HepG2 (cell line): ENCODE data around the gene ZNF385B. TPM values are rescaled to one million over a fixed set of nuclear protein-coding genes. Genes with fewer than 3 reads are reported as not detected.

ENCODE experiments used
- ATAC-seq: fragments of 200-7000 bp; cut with Tn5 transposase; 3 replicates; pipeline ENCODE4 v1.9.1; 2020; ENCODE audit warnings: mild to moderate bottlenecking, moderate library complexity
- BruUV-seq: library from RNA; stranded (reverse); fragments of 400-500 nt; replicated peaks from 2 replicates; lab custom pipeline; 2021; lab: Mats Ljungman, UMichigan
- CTCF ChIA-PET: fragments of 300-600 bp; formaldehyde crosslinking; extraction: SDS; loops from one replicate; lab custom pipeline; 2021; ENCODE audit warnings: low total read pairs, inconsistent platforms, low intra/inter-chr PET ratio; lab: Yijun Ruan, JAX
- POLR2A ChIA-PET: fragments of 350-600 bp; sonication (Branson Sonifier 250); formaldehyde crosslinking; loops from one replicate; lab custom pipeline; 2020; ENCODE audit warnings: antibody characterized with exemption, inconsistent platforms; lab: Yijun Ruan, JAX
- DNase-seq: peaks from one replicate; pipeline ENCODE4 v3.0.0-alpha.2; 2015; ENCODE audit warnings: low spot score
- FAIRE-seq: peaks from 3 replicates; lab custom pipeline; 2011; peaks lifted over from hg19 to GRCh38; lab: Jason Lieb, UNC
- H2AFZ ChIP-seq: one replicate; pipeline ENCODE4 v1.6.1; 2011; ENCODE audit warnings: low read length, inconsistent platforms
- H3K27ac ChIP-seq: fragments of 300-600 bp; 3 replicates; pipeline ENCODE4 v1.8.0; 2011; ENCODE audit warnings: mixed run types, mild to moderate bottlenecking, mixed read lengths, low read length, inconsistent platforms; ENCODE audit not compliant: insufficient read depth; ENCODE audit errors: extremely low read length
- H3K27me3 ChIP-seq, 2 experiments: fragments of 200-600 bp in 1 of 2; 2 replicates in 1 of 2; 3 replicates in 1 of 2; pipeline versions ENCODE4 v1.6.0 to v1.8.0; 2011; ENCODE audit warnings: low read length in 2 of 2, mild to moderate bottlenecking in 2 of 2, moderate library complexity in 2 of 2, inconsistent platforms in 1 of 2; ENCODE audit not compliant: insufficient read depth in 2 of 2, control insufficient read depth in 1 of 2
- H3K36me3 ChIP-seq, 2 experiments: fragments of 200-600 bp in 1 of 2; replicated peaks in 1 of 2; 2 replicates in 1 of 2; 3 replicates in 1 of 2; pipeline versions ENCODE4 v1.5.1 to v1.8.0; 2011; ENCODE audit warnings: low read length in 2 of 2, inconsistent platforms in 1 of 2; ENCODE audit not compliant: insufficient read depth in 2 of 2, control insufficient read depth in 1 of 2
- H3K4me1 ChIP-seq: 2 replicates; pipeline ENCODE4 v1.5.1; 2012; ENCODE audit warnings: low read length, inconsistent platforms; ENCODE audit not compliant: insufficient read depth
- H3K4me2 ChIP-seq: 2 replicates; pipeline ENCODE4 v1.6.0; 2011; ENCODE audit warnings: low read depth, low read length, inconsistent platforms
- H3K4me3 ChIP-seq, 3 experiments: fragments of 200-600 bp in 1 of 3; sonication (generic), shearing (Covaris generic) in 1 of 3; replicated peaks in 1 of 3; 2 replicates each; pipeline ENCODE4 v1.5.1; 2011 to 2016; ENCODE audit warnings: low read length in 3 of 3, inconsistent platforms in 2 of 3, low read depth in 2 of 3, mild to moderate bottlenecking in 2 of 3, control low read depth in 1 of 3, mixed read lengths in 1 of 3; ENCODE audit not compliant: insufficient read depth in 1 of 3
- H3K79me2 ChIP-seq: one replicate; pipeline ENCODE4 v1.6.1; 2011; ENCODE audit warnings: low read length, inconsistent platforms; ENCODE audit not compliant: insufficient read depth
- H3K9ac ChIP-seq: 2 replicates; pipeline ENCODE4 v1.6.0; 2011; ENCODE audit warnings: mild to moderate bottlenecking, low read depth, low read length, inconsistent platforms; ENCODE audit not compliant: insufficient read depth
- H3K9me3 ChIP-seq: 2 replicates; pipeline ENCODE4 v1.5.1; 2012; ENCODE audit warnings: mild to moderate bottlenecking, low read length
- H4K20me1 ChIP-seq: 2 replicates; pipeline ENCODE4 v1.6.0; 2011; ENCODE audit warnings: inconsistent platforms, mild to moderate bottlenecking, low read length, moderate library complexity; ENCODE audit not compliant: insufficient read depth
- CEBPB ChIP-seq: IDR thresholded peaks from 2 replicates; pipeline ENCODE4 v1.6.1; 2011; ENCODE audit warnings: low read depth, low read length, improper control_type of control experiment, borderline replicate concordance
- CEBPG ChIP-seq: IDR thresholded peaks from 2 replicates; pipeline ENCODE4 v1.6.1; 2016
- DMAP1 ChIP-seq: IDR thresholded peaks from 2 replicates; pipeline ENCODE4 v1.6.1; 2016
- EHMT2 ChIP-seq: fragments of 200-600 bp; sonication (generic); IDR thresholded peaks from 2 replicates; pipeline ENCODE4 v1.7.0; 2017; ENCODE audit warnings: antibody characterized with exemption, low read depth, low read length, borderline replicate concordance
- HNF4A ChIP-seq: sonication (generic); formaldehyde crosslinking; IDR thresholded peaks from 2 replicates; pipeline ENCODE4 v1.4.0; 2020; ENCODE audit warnings: missing genetic modification reagents
- NR2F2 ChIP-seq: IDR thresholded peaks from 2 replicates; pipeline ENCODE4 v1.6.1; 2012; ENCODE audit warnings: low read depth, inconsistent platforms, borderline replicate concordance
- NR2F6 ChIP-seq, 2 experiments: IDR thresholded peaks; 2 replicates each; pipeline ENCODE4 v1.6.1; 2016; ENCODE audit warnings: antibody characterized with exemption in 1 of 2, mild to moderate bottlenecking in 1 of 2
- ZNF207 ChIP-seq: fragments of 450-650 bp; IDR thresholded peaks from 2 replicates; pipeline ENCODE4 v1.6.1; 2016; ENCODE audit warnings: antibody characterized with exemption, borderline replicate concordance
- ZNF556 ChIP-seq: sonication (generic); formaldehyde crosslinking; IDR thresholded peaks from 2 replicates; pipeline ENCODE4 v1.4.0; 2020; ENCODE audit warnings: mild to moderate bottlenecking, missing genetic modification reagents, borderline replicate concordance
- ZNF792 ChIP-seq: IDR thresholded peaks from 2 replicates; pipeline ENCODE4 v1.6.1; 2016
- WGBS: methylation state at CpG from one replicate; pipeline ENCODE4 v1.1.6; 2017; ENCODE audit warnings: low lambda C conversion rate; 5-methylcytosine and 5-hydroxymethylcytosine counted together
- in situ Hi-C: cut with HindIII; loops from 2 replicates; pipeline ENCODE4 v1.10.0; 2017; ENCODE audit warnings: low pct_unique_long_range_greater_than_20kb; ENCODE audit not compliant: extremely low pct_ligation_motif_present
- intact Hi-C: fragments of 100-400 bp; cut with micrococcal nuclease; formaldehyde crosslinking; loops from one replicate; pipeline ENCODE4 v1.10.0; 2022; ENCODE audit not compliant: unreplicated experiment
- polyA plus RNA-seq, 8 experiments: library from polyadenylated mRNA; depleted of rRNA in 3 of 8; stranded (reverse) in 7 of 8; unstranded in 1 of 8; fragments of >200 nt; fragmentation: Illumina TruSeq in 4 of 8; extraction: Trizol in 4 of 8; gene quantifications; 2 replicates each; pipeline versions ENCODE4 v1.2.1 to v1.2.3, GENCODE V29; 2011 to 2016; ENCODE audit warnings: low read depth in 4 of 8, missing spikeins in 1 of 8, mixed read lengths in 1 of 8; ENCODE audit not compliant: insufficient read depth in 1 of 8
- total RNA-seq, 5 experiments: library from RNA; depleted of rRNA; stranded (reverse); fragments of >200 nt; fragmentation: Illumina TruSeq; extraction: Trizol; gene quantifications; 2 replicates each; pipeline ENCODE4 v1.2.3, GENCODE V29; 2016; ENCODE audit warnings: low read depth in 1 of 5
- TF ChIP-seq, protein P1 (sequence below): sonication (generic); formaldehyde crosslinking; IDR thresholded peaks from 2 replicates; pipeline ENCODE4 v1.5.1; 2020; ENCODE audit warnings: mild to moderate bottlenecking, missing genetic modification reagents, borderline replicate concordance

Gene ZNF385B
- total and polyA plus RNA-seq, 2 of the 13 experiments (the other 11 are each of a cell fraction or from before 2014, with no cell fraction given), result 3.3 to 6.7 TPM

DNA sequence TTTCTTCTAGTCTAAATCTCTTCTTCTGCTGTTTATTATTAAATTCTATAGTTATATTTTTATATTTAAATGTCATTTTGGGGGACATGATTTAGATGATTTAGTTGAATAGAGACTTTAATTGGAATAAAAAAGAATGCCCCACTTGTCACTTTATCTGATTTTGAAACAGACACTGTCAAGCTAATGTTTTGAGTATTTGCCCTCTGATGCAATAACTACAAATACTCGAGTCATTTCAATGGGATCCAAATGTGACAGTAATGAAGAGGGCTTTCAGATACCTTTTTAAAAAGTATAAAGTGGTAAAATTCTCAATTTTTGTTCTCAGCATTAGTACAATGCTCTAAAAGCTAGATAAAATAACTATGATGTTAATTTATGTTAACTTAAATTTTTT lies 339.5 kb downstream of the ZNF385B start (continued):
- TF ChIP-seq NR2F6 (IDR thresholded peaks at IDR 0.05) (0 out of 2 replicates have a peak, but pooled peaks have one; percentile 16), NR2F6 (CRISPR knock-in tag; IDR thresholded peaks at IDR 0.05) (0 out of 2 replicates have a peak, but pooled peaks have one; percentile 19)
- TF ChIP-seq, all 625 proteins: peak for 13

DNA sequence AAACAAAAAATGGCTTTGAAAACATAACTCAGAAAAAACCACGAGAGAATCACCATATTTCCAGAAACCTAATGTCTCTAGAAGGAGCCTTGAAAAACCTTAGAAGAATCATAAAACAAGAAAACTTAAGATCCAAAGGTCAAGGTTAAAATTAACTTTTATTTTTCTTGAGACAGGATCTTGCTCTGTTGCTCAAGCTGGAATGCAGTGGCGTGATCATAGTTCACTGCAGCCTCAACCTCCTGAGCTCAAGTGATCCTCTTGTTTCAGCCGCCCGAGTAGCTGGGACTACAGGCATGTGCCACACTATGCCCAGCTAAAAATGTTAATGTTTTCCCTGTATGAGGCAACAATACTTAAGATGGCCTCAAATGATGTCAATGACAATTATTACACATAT lies 342.6 kb downstream of the ZNF385B start:
- ChIA-PET CTCF (no interaction called here), POLR2A (no interaction called here)
- Histone ChIP-seq H3K27ac (no peak overlapping the region), H3K4me3 (no peak overlapping the region), H4K20me1 (no peaks in the 10 kb centered on the region), H3K4me2 (no peak overlapping the region), H2AFZ (no peak overlapping the region), H3K36me3 (no peaks in the 10 kb centered on the region), H3K9me3 (no peaks in the 10 kb centered on the region; the same call in 1 of the 2 replicates), H3K79me2 (no peaks in the 10 kb centered on the region), H3K27me3 (no peaks in the 10 kb centered on the region), H3K9ac (no peak overlapping the region), H3K4me1 (peaks cover 31% of the 10 kb centered on the region)
- in situ Hi-C loops, result no loop called here
- FAIRE-seq (no peak), ATAC-seq (no peak), DNase-seq (no peak)
- no TSS peak for BruUV-seq
- WGBS, result 95% methylated on average over 4 of the region's 4 CpGs
- TF ChIP-seq ZNF556 (CRISPR knock-in tag), result no peak
- no peak for TF ChIP-seq EHMT2
- TF ChIP-seq HNF4A, result peak; percentile 15; the same call in 1 of the 2 replicates
- TF ChIP-seq DMAP1 (CRISPR knock-in tag), result no peak
- TF ChIP-seq CEBPB, result 0 out of 2 replicates have a peak, but pooled peaks have one; percentile 24
- no peak for TF ChIP-seq ZNF207
- TF ChIP-seq CEBPG, result 0 out of 2 replicates have a peak, but pooled peaks have one; percentile 4
- TF ChIP-seq, protein P1, sequence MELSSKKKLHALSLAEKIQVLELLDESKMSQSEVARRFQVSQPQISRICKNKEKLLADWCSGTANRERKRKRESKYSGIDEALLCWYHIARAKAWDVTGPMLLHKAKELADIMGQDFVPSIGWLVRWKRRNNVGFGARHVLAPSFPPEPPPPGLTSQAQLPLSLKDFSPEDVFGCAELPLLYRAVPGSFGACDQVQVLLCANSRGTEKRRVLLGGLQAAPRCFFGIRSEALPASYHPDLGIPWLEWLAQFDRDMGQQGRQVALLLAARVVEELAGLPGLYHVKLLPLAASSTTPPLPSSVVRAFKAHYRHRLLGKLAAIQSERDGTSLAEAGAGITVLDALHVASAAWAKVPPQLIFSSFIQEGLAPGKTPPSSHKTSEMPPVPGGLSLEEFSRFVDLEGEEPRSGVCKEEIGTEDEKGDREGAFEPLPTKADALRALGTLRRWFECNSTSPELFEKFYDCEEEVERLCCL, result no peak
- no peak for TF ChIP-seq ZNF792 (CRISPR knock-in tag)
- TF ChIP-seq NR2F2, result no peak
- intact Hi-C loops, result no loop called here
